H1 (cell line): ENCODE measurements around the gene ADAMTS3. TPM values are rescaled to one million over a fixed set of nuclear protein-coding genes. Genes with fewer than 3 reads are reported as not detected.

Source experiments
- CTCF ChIA-PET: fragments of 300-600 bp; sonication (Branson Sonifier 250); formaldehyde crosslinking; loops from one replicate; lab custom pipeline; 2021; ENCODE audit not compliant: partially characterized antibody; lab: Charles Lee
- POLR2A ChIA-PET: fragments of 300-600 bp; sonication (Branson Sonifier 250); formaldehyde crosslinking; loops from one replicate; lab custom pipeline; 2021; ENCODE audit warnings: inconsistent platforms; ENCODE audit not compliant: partially characterized antibody; lab: Charles Lee
- DNase-seq, 2 experiments: peaks; one replicate each; pipeline versions ENCODE4 v3.0.0 to v3.0.0-alpha.2; 2010 to 2022; ENCODE audit warnings: low spot score in 2 of 2, low read depth in 1 of 2, mixed read lengths in 1 of 2
- FAIRE-seq: peaks from 2 replicates; lab custom pipeline; 2011; peaks lifted over from hg19 to GRCh38; lab: Jason Lieb, UNC
- H2AFZ ChIP-seq: 2 replicates; pipeline ENCODE4 v1.8.1; 2012; ENCODE audit warnings: low read length, inconsistent platforms
- H2AK5ac ChIP-seq: 2 replicates; pipeline ENCODE4 v1.6.1; 2013; ENCODE audit warnings: low read depth, low read length
- H2BK120ac ChIP-seq: replicated peaks from 2 replicates; pipeline ENCODE3; 2013; ENCODE audit warnings: low read depth, low read length, inconsistent platforms
- H2BK12ac ChIP-seq: 2 replicates; pipeline ENCODE4 v1.6.1; 2013; ENCODE audit warnings: low read depth, low read length
- H2BK15ac ChIP-seq: 2 replicates; pipeline ENCODE4 v1.6.1; 2013; ENCODE audit warnings: low read length
- H2BK20ac ChIP-seq: 2 replicates; pipeline ENCODE4 v1.6.1; 2013; ENCODE audit warnings: low read length
- H2BK5ac ChIP-seq: 2 replicates; pipeline ENCODE4 v1.6.1; 2013; ENCODE audit warnings: low read depth, low read length
- H3K14ac ChIP-seq: 2 replicates; pipeline ENCODE4 v1.6.1; 2013; ENCODE audit warnings: inconsistent platforms; ENCODE audit not compliant: insufficient read length
- H3K18ac ChIP-seq: 2 replicates; pipeline ENCODE4 v1.6.1; 2013; ENCODE audit warnings: low read length; ENCODE audit errors: extremely low read depth
- H3K23ac ChIP-seq: 2 replicates; pipeline ENCODE4 v1.6.1; 2013; ENCODE audit warnings: inconsistent platforms; ENCODE audit not compliant: insufficient read length
- H3K23me2 ChIP-seq: 2 replicates; pipeline ENCODE4 v1.6.1; 2013; ENCODE audit warnings: low read depth, low read length
- H3K27ac ChIP-seq: 2 replicates; pipeline ENCODE4 v1.6.1; 2011; ENCODE audit warnings: low read depth, low read length, inconsistent platforms
- H3K27me3 ChIP-seq, 4 experiments: replicated peaks in 1 of 4; 1 replicate in 1 of 4; 2 replicates in 3 of 4; pipeline versions ENCODE4 v1.6.1 to v1.8.1; 2011 to 2013; ENCODE audit warnings: low read length in 3 of 4, mild to moderate bottlenecking in 3 of 4, inconsistent platforms in 2 of 4, mixed read lengths in 2 of 4, moderate library complexity in 1 of 4; ENCODE audit not compliant: control insufficient read depth in 3 of 4, insufficient read depth in 3 of 4; ENCODE audit errors: extremely low read depth in 1 of 4
- H3K36me3 ChIP-seq, 4 experiments: 2 replicates each; pipeline versions ENCODE4 v1.6.1 to v1.8.1; 2011 to 2013; ENCODE audit warnings: mild to moderate bottlenecking in 4 of 4, low read length in 3 of 4, moderate library complexity in 2 of 4, control low read depth in 1 of 4, inconsistent platforms in 1 of 4; ENCODE audit not compliant: insufficient read depth in 4 of 4, control insufficient read depth in 2 of 4
- H3K4ac ChIP-seq: replicated peaks from 2 replicates; pipeline ENCODE3; 2013; ENCODE audit warnings: low read length, low read depth, mixed read lengths, inconsistent platforms; ENCODE audit not compliant: insufficient read length
- H3K4me1 ChIP-seq, 4 experiments: replicated peaks in 1 of 4; 1 replicate in 1 of 4; 2 replicates in 3 of 4; pipeline versions ENCODE4 v1.6.1 to v1.8.1; 2011 to 2013; ENCODE audit warnings: low read length in 3 of 4, inconsistent platforms in 2 of 4, mixed read lengths in 1 of 4; ENCODE audit not compliant: insufficient read depth in 4 of 4, control insufficient read depth in 3 of 4
- H3K4me2 ChIP-seq, 2 experiments: 2 replicates each; pipeline versions ENCODE4 v1.6.1 to v1.8.1; 2011 to 2013; ENCODE audit warnings: low read depth in 2 of 2, low read length in 2 of 2, control low read depth in 1 of 2, inconsistent platforms in 1 of 2, mild to moderate bottlenecking in 1 of 2; ENCODE audit not compliant: insufficient read depth in 1 of 2
- H3K4me3 ChIP-seq, 4 experiments: fragments of 200-600, 300-600 bp in 1 of 4; sonication (generic), shearing (Covaris generic), sonication (Bioruptor Twin) in 1 of 4; 2 replicates each; pipeline versions ENCODE4 v1.5.1 to v1.8.1; 2011 to 2016; ENCODE audit warnings: low read length in 4 of 4, low read depth in 3 of 4, control low read depth in 2 of 4, inconsistent platforms in 2 of 4, mild to moderate bottlenecking in 2 of 4, mixed read lengths in 1 of 4, moderate library complexity in 1 of 4; ENCODE audit not compliant: insufficient read depth in 2 of 4; ENCODE audit errors: extremely low read depth in 1 of 4
- H3K56ac ChIP-seq: replicated peaks from 2 replicates; pipeline ENCODE3; 2013; ENCODE audit warnings: low read depth, mild to moderate bottlenecking, mixed read lengths, low read length, inconsistent platforms; ENCODE audit not compliant: insufficient read length
- H3K79me1 ChIP-seq: 2 replicates; pipeline ENCODE4 v1.6.1; 2013; ENCODE audit warnings: low read depth, low read length, control low read depth
- H3K79me2 ChIP-seq, 2 experiments: 2 replicates each; pipeline versions ENCODE4 v1.6.1 to v1.8.1; 2012 to 2013; ENCODE audit warnings: low read length in 2 of 2, mild to moderate bottlenecking in 2 of 2, inconsistent platforms in 1 of 2; ENCODE audit not compliant: insufficient read depth in 2 of 2, control insufficient read depth in 1 of 2
- H3K9ac ChIP-seq, 4 experiments: replicated peaks in 1 of 4; 1 replicate in 1 of 4; 2 replicates in 3 of 4; pipeline versions ENCODE4 v1.6.1 to v1.8.1; 2011 to 2013; ENCODE audit warnings: low read depth in 3 of 4, low read length in 3 of 4, control low read depth in 2 of 4, mild to moderate bottlenecking in 2 of 4, moderate library complexity in 2 of 4, inconsistent platforms in 1 of 4; ENCODE audit errors: extremely low read depth in 1 of 4
- H3K9me3 ChIP-seq, 2 experiments: 2 replicates each; pipeline versions ENCODE4 v1.6.1 to v1.8.1; 2012 to 2013; ENCODE audit warnings: mild to moderate bottlenecking in 2 of 2, moderate library complexity in 2 of 2, control low read depth in 1 of 2, inconsistent platforms in 1 of 2, low read depth in 1 of 2, low read length in 1 of 2, mixed read lengths in 1 of 2; ENCODE audit not compliant: insufficient read depth in 2 of 2
- H4K20me1 ChIP-seq, 2 experiments: replicated peaks in 1 of 2; 2 replicates each; pipeline versions ENCODE3 to v1.8.1; 2011 to 2013; ENCODE audit warnings: inconsistent platforms in 2 of 2, low read length in 2 of 2, mild to moderate bottlenecking in 1 of 2; ENCODE audit not compliant: insufficient read depth in 2 of 2, control insufficient read depth in 1 of 2
- H4K5ac ChIP-seq: 2 replicates; pipeline ENCODE4 v1.6.1; 2013; ENCODE audit warnings: low read length, low read depth, mixed read lengths, inconsistent platforms; ENCODE audit not compliant: insufficient read length
- H4K8ac ChIP-seq: 2 replicates; pipeline ENCODE4 v1.8.0; 2013; ENCODE audit warnings: mild to moderate bottlenecking, moderate library complexity, low read length, inconsistent platforms; ENCODE audit not compliant: insufficient read depth; ENCODE audit errors: extremely low read depth
- H4K91ac ChIP-seq: replicated peaks from 2 replicates; pipeline ENCODE3; 2013; ENCODE audit warnings: low read length, mixed read lengths, inconsistent platforms; ENCODE audit not compliant: insufficient read length
- CBX5 ChIP-seq: fragments of 300-800, 300-1000 bp; sonication (generic); IDR thresholded peaks from 2 replicates; pipeline ENCODE4 v1.7.1; 2016; ENCODE audit warnings: antibody characterized with exemption, low read length, low read depth
- CEBPB ChIP-seq: IDR thresholded peaks from 2 replicates; pipeline ENCODE4 v1.6.1; 2012; ENCODE audit warnings: low read depth, low read length
- CTCF ChIP-seq, 3 experiments: IDR thresholded peaks; 1 replicate in 2 of 3; 2 replicates in 1 of 3; pipeline versions ENCODE4 v1.5.1 to v1.6.1; 2011; ENCODE audit warnings: low read length in 3 of 3, mild to moderate bottlenecking in 3 of 3, inconsistent platforms in 2 of 3, low read depth in 1 of 3, moderate library complexity in 1 of 3; ENCODE audit not compliant: insufficient read depth in 1 of 3; ENCODE audit errors: control extremely low read depth in 1 of 3
- EP300 ChIP-seq, 2 experiments: IDR thresholded peaks; 1 replicate in 1 of 2; 2 replicates in 1 of 2; pipeline ENCODE4 v1.6.1; 2011 to 2012; ENCODE audit warnings: low read depth in 2 of 2, low read length in 2 of 2, mild to moderate bottlenecking in 2 of 2, borderline replicate concordance in 1 of 2, inconsistent platforms in 1 of 2, moderate library complexity in 1 of 2
- HDAC6 ChIP-seq: IDR thresholded peaks from one replicate; pipeline ENCODE4 v1.7.1; 2012; ENCODE audit warnings: low read depth, mild to moderate bottlenecking, inconsistent platforms, low read length, moderate library complexity
- NANOG ChIP-seq: IDR thresholded peaks from 2 replicates; pipeline ENCODE4 v1.6.1; 2011; ENCODE audit warnings: low read length, low read depth, mild to moderate bottlenecking, inconsistent platforms; ENCODE audit not compliant: insufficient read depth, poor library complexity, severe bottlenecking
- POLR2A ChIP-seq, 2 experiments: IDR thresholded peaks; 1 replicate in 1 of 2; 2 replicates in 1 of 2; pipeline ENCODE4 v1.6.1; 2011; ENCODE audit warnings: low read depth in 2 of 2, low read length in 2 of 2, mild to moderate bottlenecking in 2 of 2; ENCODE audit errors: control extremely low read depth in 1 of 2
- RNF2 ChIP-seq: fragments of 200-900, 300-1000 bp; sonication (generic); IDR thresholded peaks from 2 replicates; pipeline ENCODE4 v1.7.1; 2016; ENCODE audit warnings: borderline replicate concordance, low read depth, mild to moderate bottlenecking, antibody characterized with exemption, low read length; ENCODE audit not compliant: poor library complexity, severe bottlenecking; ENCODE audit errors: missing control alignments
- TEAD4 ChIP-seq: IDR thresholded peaks from 2 replicates; pipeline ENCODE4 v1.6.1; 2012; ENCODE audit warnings: low read depth, low read length, inconsistent platforms, mixed read lengths
- WGBS, 2 experiments: shearing (Covaris generic) in 1 of 2; methylation state at CpG; one replicate each; pipeline versions ENCODE4 v1.1.6 to v1.1.7; 2013 to 2015; ENCODE audit warnings: low lambda C conversion rate in 2 of 2, mixed read lengths in 2 of 2, inconsistent platforms in 1 of 2, low coverage in 1 of 2, missing lambda C conversion rate in 1 of 2; ENCODE audit not compliant: insufficient replicate concordance in 2 of 2, insufficient coverage in 1 of 2, insufficient read length in 1 of 2; ENCODE audit errors: extremely low coverage in 1 of 2, missing lambda C conversion rate in 1 of 2; 5-methylcytosine and 5-hydroxymethylcytosine counted together
- polyA plus RNA-seq, 7 experiments: library from polyadenylated mRNA; depleted of rRNA in 3 of 7; stranded (reverse) in 5 of 7; unstranded in 2 of 7; fragments of >200 nt in 5 of 7; fragments of 200-250 nt in 2 of 7; gene quantifications; 1 replicate in 5 of 7; 2 replicates in 1 of 7; 4 replicates in 1 of 7; pipeline versions ENCODE4 v1.2.1 to v1.2.3, GENCODE V29; 2011 to 2013; ENCODE audit warnings: missing spikeins in 2 of 7, mixed read lengths in 2 of 7
- total RNA-seq: library from RNA; stranded (reverse); fragmentation: NEBNext Ultra II Directional; extraction: Animal tissue kit (Norgen Biotek cat#: 25700); gene quantifications from 2 replicates; pipeline ENCODE4 v1.2.1, GENCODE V29; 2021

Gene ADAMTS3
- total and polyA plus RNA-seq, 2 of the 8 experiments (the other 6 are each of a cell fraction or from before 2014, with no cell fraction given), result 1.3 to 3.4 TPM

GRCh38 chr4:72340803-72341431 lies 228.1 kb downstream of the ADAMTS3 start:
- Histone ChIP-seq H2BK20ac (no peak overlapping the region), H2AFZ (no peak overlapping the region), H3K23ac (no peak overlapping the region), H2BK5ac (no peak overlapping the region), H3K36me3 (no peaks in the 10 kb centered on the region), H3K79me1 (no peaks in the 10 kb centered on the region), H3K4me1 (no peaks in the 10 kb centered on the region), H3K79me2 (no peaks in the 10 kb centered on the region), H2AK5ac (no peak overlapping the region), H3K27ac (no peak overlapping the region), H3K56ac (no peak overlapping the region), H3K27me3 (no peaks in the 10 kb centered on the region), H4K8ac (no peak overlapping the region), H4K91ac (no peak overlapping the region), H4K5ac (no peak overlapping the region), H3K23me2 (no peaks in the 10 kb centered on the region), H3K4ac (no peak overlapping the region), H3K4me3 (no peak overlapping the region), H2BK15ac (no peak overlapping the region), H2BK12ac (no peak overlapping the region), H4K20me1 (no peaks in the 10 kb centered on the region), H3K4me2 (no peak overlapping the region), H2BK120ac (no peak overlapping the region), H3K18ac (no peak overlapping the region), H3K9me3 (no peaks in the 10 kb centered on the region), H3K14ac (no peak overlapping the region), H3K9ac (no peak overlapping the region)
- POLR2A ChIA-PET, result no interaction called here
- FAIRE-seq, result no peak
- no peak for DNase-seq
- CTCF ChIA-PET, result interaction anchor here (0.6 to 3.3 kb wide), 23 partner anchors 7 to 991 kb away, joined by 3 to 38 read pairs (median 4); no protein-coding TSS in a partner anchor
- 96% methylated on average over 1 of the region's 1 CpG; no CpG with 5 or more reads in 1 of the 2 experiments for WGBS, 2 experiments
- TF ChIP-seq CEBPB (no peak), CTCF (IDR thresholded peaks at IDR 0.05; ENCODE audit: control extremely low read depth in 1 of 3, insufficient read depth in 1 of 3, low read depth in 1 of 3, low read length in 3 of 3) (no peak), CBX5 (no peak), POLR2A (IDR thresholded peaks at IDR 0.05; ENCODE audit: control extremely low read depth in 1 of 2, low read depth in 2 of 2, low read length in 2 of 2) (no peak), HDAC6 (no peak), RNF2 (no peak), EP300 (IDR thresholded peaks at IDR 0.05; ENCODE audit: borderline replicate concordance in 1 of 2, low read depth in 2 of 2, low read length in 2 of 2) (no peak), TEAD4 (no peak), NANOG (no peak)
